ENCODE measurements around the gene KCNS3. TPM values are rescaled to one million over a fixed set of nuclear protein-coding genes. Genes with fewer than 3 reads are reported as not detected.

KCNS3 gene
- total RNA-seq, result 1.3 and 6.3 TPM in 2 replicates
- 2.8 and 3.0 TPM in 2 replicates for polyA plus RNA-seq
- 2.5 and 2.6 TPM in 2 replicates for polyA plus RNA-seq (2012)
- polyA minus RNA-seq (ENCODE audit: low replicate concordance), result 0.56 and 10.2 TPM in 2 replicates

DNA sequence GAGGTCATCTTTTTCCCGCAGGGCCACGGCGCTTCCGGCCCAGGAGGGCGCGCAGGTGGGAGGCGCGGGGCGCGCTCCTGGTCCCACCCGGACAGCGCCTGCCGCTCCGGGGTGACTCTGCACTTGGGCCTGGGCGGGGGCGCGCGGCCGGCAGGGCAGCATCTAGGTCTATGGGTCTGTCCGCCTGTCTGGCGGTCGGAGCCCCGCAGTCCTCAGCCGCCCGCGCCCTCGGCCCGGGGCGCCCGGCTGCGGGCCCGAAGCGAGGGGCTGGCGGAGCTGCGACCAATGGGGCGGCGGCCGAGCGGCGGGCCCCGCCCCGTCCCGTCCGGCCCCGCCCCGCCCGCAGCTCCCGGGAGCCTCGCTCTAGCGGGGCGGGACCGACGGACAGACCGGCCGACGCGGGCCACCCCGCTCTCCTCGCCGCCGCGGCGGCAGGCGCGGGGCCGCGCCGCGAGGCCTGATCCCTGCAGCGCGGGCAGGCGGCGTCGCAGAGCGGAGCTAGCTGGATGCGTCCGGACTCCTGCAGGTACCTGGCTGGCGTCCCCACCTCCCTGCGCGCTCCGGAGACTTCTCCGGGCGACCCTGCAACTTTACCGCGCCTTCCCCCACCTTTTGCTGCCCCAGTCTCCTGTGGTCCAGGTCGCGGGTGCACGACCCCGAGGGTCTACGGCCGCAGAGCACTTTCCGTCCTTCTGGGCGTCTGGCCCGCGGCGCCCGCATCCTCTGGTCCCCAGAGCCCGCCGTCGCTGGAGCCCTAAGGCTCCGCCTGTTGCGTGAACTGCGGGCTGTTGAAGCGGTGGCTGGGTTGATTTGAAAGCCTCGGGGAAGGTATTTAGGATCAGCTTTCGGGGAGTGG, at the start of gene KCNS3:
KCNS3 (plus strand) TSS at position 387 of the 856 bp plus-strand sequence. CDS start 52,342 bp downstream, outside the sequence.
- Histone ChIP-seq H3K27ac (ENCODE audit: insufficient read depth, low read length) (no peak within 1 kb of the TSS), H3K4me1 (ENCODE audit: control insufficient read depth, extremely low read depth, insufficient read depth, low read length) (peaks cover 5% of the 10 kb centered on the region), H3K9ac (ENCODE audit: insufficient read depth, low read length) (peak within 1 kb of the TSS; percentile 51), H3K9me3 (ENCODE audit: control insufficient read depth, insufficient read depth, low read depth, low read length) (no peaks in the 10 kb centered on the region), H3K36me3 (ENCODE audit: control insufficient read depth, insufficient read depth, low read length) (no peaks in the 10 kb centered on the region), H3K27me3 (ENCODE audit: control insufficient read depth, insufficient read depth, low read length) (peaks cover 23% of the 10 kb centered on the region), H4K20me1 (ENCODE audit: control insufficient read depth, extremely low read depth, insufficient read depth, low read length) (no peaks in the 10 kb centered on the region), H3K79me2 (ENCODE audit: control insufficient read depth, insufficient read depth, low read length) (no peaks in the 10 kb centered on the region), H3K4me2 (ENCODE audit: extremely low read depth, insufficient read depth, low read length) (peak within 1 kb of the TSS; percentile 85), H3K4me3 (replicated peaks in 1 of 4; ENCODE audit: control extremely low read depth in 1 of 4, insufficient read depth in 1 of 4, low read depth in 3 of 4, low read length in 4 of 4) (peak within 1 kb of the TSS; percentile 60 to 68 (median 62)), H2AFZ (ENCODE audit: low read length) (peak within 1 kb of the TSS; percentile 65)
- TF ChIP-seq EZH2 (IDR thresholded peaks at IDR 0.05; ENCODE audit: low read length, missing control alignments), result peak; percentile 23
- TF ChIP-seq, protein P1, sequence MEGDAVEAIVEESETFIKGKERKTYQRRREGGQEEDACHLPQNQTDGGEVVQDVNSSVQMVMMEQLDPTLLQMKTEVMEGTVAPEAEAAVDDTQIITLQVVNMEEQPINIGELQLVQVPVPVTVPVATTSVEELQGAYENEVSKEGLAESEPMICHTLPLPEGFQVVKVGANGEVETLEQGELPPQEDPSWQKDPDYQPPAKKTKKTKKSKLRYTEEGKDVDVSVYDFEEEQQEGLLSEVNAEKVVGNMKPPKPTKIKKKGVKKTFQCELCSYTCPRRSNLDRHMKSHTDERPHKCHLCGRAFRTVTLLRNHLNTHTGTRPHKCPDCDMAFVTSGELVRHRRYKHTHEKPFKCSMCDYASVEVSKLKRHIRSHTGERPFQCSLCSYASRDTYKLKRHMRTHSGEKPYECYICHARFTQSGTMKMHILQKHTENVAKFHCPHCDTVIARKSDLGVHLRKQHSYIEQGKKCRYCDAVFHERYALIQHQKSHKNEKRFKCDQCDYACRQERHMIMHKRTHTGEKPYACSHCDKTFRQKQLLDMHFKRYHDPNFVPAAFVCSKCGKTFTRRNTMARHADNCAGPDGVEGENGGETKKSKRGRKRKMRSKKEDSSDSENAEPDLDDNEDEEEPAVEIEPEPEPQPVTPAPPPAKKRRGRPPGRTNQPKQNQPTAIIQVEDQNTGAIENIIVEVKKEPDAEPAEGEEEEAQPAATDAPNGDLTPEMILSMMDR (conservative IDR thresholded peaks at IDR 0.05 in 1 of 2, IDR thresholded peaks at IDR 0.05 in 1 of 2; ENCODE audit: low read depth in 1 of 2, low read length in 2 of 2), result no peak
- DNase-seq (ENCODE audit: low read depth in 2 of 2), result peak in 1 of 2 donors; percentile 21

DNA sequence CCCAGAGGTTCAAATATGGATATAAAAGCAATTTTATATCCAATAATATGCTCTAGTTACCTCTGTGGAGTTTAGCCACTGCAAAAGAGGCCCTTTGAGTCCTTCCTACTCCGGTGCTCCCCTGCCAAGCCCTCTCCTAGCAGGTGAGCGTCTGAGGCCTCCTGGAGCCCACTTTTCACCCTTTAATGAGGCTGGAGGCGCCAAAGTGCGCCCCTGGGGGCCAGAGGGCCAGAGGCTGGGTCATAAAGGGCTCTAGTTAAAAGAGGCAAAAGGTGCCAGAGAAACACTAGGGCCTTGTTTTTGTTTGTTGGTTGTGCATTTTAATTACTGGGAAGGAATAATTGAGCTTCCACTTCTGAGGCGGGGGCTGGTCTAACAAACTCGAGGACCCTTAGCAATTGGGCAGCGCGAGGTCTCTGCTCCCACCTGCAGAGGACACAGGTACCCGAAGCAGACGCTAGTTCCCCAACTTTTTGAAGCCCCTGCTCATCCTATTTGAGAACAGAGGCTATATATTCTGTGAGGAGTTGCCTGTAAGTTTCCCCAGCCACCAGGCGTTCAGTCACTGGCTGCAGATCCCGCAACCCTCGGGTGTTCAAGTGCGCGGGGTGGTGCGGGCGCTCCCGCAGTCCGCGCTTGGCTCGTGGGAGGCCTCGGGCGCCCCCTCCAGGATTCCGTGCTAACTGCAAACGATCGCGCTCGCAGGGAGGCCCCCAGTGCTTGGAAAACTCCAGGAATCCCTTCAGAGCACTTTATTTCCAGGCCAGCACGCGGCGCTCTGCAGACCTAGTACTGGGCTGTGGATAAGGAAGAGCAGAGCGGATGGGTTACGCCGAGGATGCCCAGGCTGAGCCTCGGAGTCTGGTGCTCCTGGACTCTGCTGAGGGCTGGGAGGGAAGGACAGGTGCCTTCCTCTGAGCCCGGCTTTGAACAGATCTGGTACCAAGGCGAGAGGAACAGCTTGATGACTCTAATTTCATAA, 48.1 kb upstream of the KCNS3 start:
- no peaks in the 10 kb centered on the region for H3K79me2 ChIP-seq (ENCODE audit: control insufficient read depth, insufficient read depth, low read length)

More for the DNA sequence above, 48.1 kb upstream of the KCNS3 start:
- Histone ChIP-seq H3K4me3 (replicated peaks in 1 of 4; ENCODE audit: control extremely low read depth in 1 of 4, insufficient read depth in 1 of 4, low read depth in 3 of 4, low read length in 4 of 4) (peak overlapping the region in 2 of 4 experiments; percentile 27 to 32), H3K9me3 (ENCODE audit: control insufficient read depth, insufficient read depth, low read depth, low read length) (no peaks in the 10 kb centered on the region), H2AFZ (ENCODE audit: low read length) (no peak overlapping the region), H3K36me3 (ENCODE audit: control insufficient read depth, insufficient read depth, low read length) (no peaks in the 10 kb centered on the region), H3K4me2 (ENCODE audit: extremely low read depth, insufficient read depth, low read length) (peak overlapping the region; percentile 19), H3K27me3 (ENCODE audit: control insufficient read depth, insufficient read depth, low read length) (no peaks in the 10 kb centered on the region), H3K27ac (ENCODE audit: insufficient read depth, low read length) (no peak overlapping the region), H3K9ac (ENCODE audit: insufficient read depth, low read length) (no peak overlapping the region), H4K20me1 (ENCODE audit: control insufficient read depth, extremely low read depth, insufficient read depth, low read length) (no peaks in the 10 kb centered on the region), H3K4me1 (ENCODE audit: control insufficient read depth, extremely low read depth, insufficient read depth, low read length) (no peaks in the 10 kb centered on the region)
- peak; percentile 69 to 78 for DNase-seq (ENCODE audit: low read depth in 2 of 2)
- TF ChIP-seq, protein P1 (conservative IDR thresholded peaks at IDR 0.05 in 1 of 2, IDR thresholded peaks at IDR 0.05 in 1 of 2; ENCODE audit: low read depth in 1 of 2, low read length in 2 of 2), result peak; percentile 83 to 86
- no peak for TF ChIP-seq EZH2 (IDR thresholded peaks at IDR 0.05; ENCODE audit: low read length, missing control alignments)
